A673 (cell line): Measurements from ENCODE around the gene JARID2.

Source experiments
- CTCF ChIP-seq: fragments of 300-800, 200-600 bp; sonication (generic); conservative IDR thresholded peaks from 2 replicates; pipeline ENCODE4 v1.5.1; 2017; ENCODE audit warnings: low read depth, mild to moderate bottlenecking, antibody characterized with exemption, low read length, moderate library complexity, mixed read lengths
- EZH2 ChIP-seq: fragments of 200-600 bp; sonication (generic); IDR thresholded peaks from 2 replicates; pipeline ENCODE4 v1.6.1; 2017; ENCODE audit warnings: borderline replicate concordance, low read depth, mild to moderate bottlenecking, mixed read lengths, antibody characterized with exemption, low read length; ENCODE audit not compliant: poor library complexity, severe bottlenecking

GRCh38 chr6:15416932-15417509, 171.2 kb downstream of the JARID2 start:
- no peak for TF ChIP-seq EZH2
- TF ChIP-seq CTCF: no peak
